AG09309 (cell line): ENCODE results near the gene GPR149.

Experiments used
- DNase-seq: peaks from one replicate; pipeline ENCODE4 v3.0.0-alpha.2; 2010; ENCODE audit warnings: low read depth
- H3K4me3 ChIP-seq: 2 replicates; pipeline ENCODE4 v1.5.1; 2011; ENCODE audit warnings: mild to moderate bottlenecking, low read depth, low read length, moderate library complexity; ENCODE audit not compliant: control insufficient read depth
- TF ChIP-seq, protein P1 (sequence below): IDR thresholded peaks from 2 replicates; pipeline ENCODE4 v1.5.1; 2011; ENCODE audit warnings: mild to moderate bottlenecking, low read depth, low read length, inconsistent platforms; ENCODE audit not compliant: insufficient read depth, control insufficient read depth; ENCODE audit errors: missing control alignments

GPR149 gene

GRCh38 chr3:154304936-154305335 lies 125.1 kb downstream of the GPR149 start:
- DNase-seq = no peak
- TF ChIP-seq, protein P1, sequence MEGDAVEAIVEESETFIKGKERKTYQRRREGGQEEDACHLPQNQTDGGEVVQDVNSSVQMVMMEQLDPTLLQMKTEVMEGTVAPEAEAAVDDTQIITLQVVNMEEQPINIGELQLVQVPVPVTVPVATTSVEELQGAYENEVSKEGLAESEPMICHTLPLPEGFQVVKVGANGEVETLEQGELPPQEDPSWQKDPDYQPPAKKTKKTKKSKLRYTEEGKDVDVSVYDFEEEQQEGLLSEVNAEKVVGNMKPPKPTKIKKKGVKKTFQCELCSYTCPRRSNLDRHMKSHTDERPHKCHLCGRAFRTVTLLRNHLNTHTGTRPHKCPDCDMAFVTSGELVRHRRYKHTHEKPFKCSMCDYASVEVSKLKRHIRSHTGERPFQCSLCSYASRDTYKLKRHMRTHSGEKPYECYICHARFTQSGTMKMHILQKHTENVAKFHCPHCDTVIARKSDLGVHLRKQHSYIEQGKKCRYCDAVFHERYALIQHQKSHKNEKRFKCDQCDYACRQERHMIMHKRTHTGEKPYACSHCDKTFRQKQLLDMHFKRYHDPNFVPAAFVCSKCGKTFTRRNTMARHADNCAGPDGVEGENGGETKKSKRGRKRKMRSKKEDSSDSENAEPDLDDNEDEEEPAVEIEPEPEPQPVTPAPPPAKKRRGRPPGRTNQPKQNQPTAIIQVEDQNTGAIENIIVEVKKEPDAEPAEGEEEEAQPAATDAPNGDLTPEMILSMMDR = no peak
- H3K4me3 ChIP-seq = no peak overlapping the region

DNA sequence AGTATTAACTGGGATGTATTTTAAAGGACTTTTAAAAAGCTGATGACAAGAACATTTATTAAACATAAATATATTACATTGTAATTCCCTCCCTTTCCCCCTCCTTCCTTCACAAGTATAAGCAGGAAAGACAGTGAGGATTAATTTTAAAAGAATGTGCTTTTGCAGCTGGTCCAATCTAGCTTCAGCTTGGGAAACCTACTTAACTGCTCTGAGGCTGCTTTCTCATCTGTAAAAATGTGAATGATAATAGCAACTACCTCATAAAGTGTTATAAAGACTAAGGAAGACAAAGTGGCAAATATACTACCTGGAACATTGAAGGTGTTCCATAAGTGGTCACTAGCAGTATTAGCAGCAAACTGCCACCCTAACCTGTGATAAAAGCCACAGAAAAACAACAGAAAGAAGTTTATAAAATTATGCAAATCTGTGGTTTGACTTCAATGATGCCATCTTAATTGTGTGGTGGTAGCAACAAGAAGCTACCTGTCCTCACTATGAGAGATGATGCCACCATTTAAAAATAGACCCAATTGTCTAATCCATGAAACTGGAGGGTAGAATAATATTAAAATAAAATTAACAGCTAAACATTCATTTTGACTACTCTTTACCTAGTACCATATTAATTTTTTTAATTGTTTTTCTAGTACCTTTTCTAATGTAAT lies 125.7 kb downstream of the GPR149 start:
- TF ChIP-seq, protein P1 = no peak
- DNase-seq = peak; percentile 13
- H3K4me3 ChIP-seq = no peak overlapping the region

- no peak for DNase-seq
- TF ChIP-seq, protein P1 = no peak
- no peak overlapping the region for H3K4me3 ChIP-seq
Observed at GRCh38 chr3:154301561-154301960, 128.4 kb downstream of the GPR149 start.

GRCh38 chr3:154294016-154294415 lies 136.0 kb downstream of the GPR149 start:
- H3K4me3 ChIP-seq = no peak overlapping the region
- TF ChIP-seq, protein P1 = no peak
- no peak for DNase-seq

- TF ChIP-seq, protein P1 = no peak
- no peak overlapping the region for H3K4me3 ChIP-seq
- no peak for DNase-seq
Observed at GRCh38 chr3:154290187-154290586, 139.8 kb downstream of the GPR149 start.
